Pulmonary artery endothelial cell (primary cell): Measurements from ENCODE around the gene GAS7. TPM values are rescaled to one million over a fixed set of nuclear protein-coding genes. Genes with fewer than 3 reads are reported as not detected.

ENCODE experiments used
- DNase-seq: peaks from one replicate; pipeline ENCODE4 v3.0.0-alpha.2; 2011; ENCODE audit warnings: low read depth, low spot score
- total RNA-seq: library from RNA; depleted of rRNA; stranded (reverse); fragments of >200 nt; gene quantifications from 2 replicates; pipeline ENCODE4 v1.2.3, GENCODE V29; 2014

GAS7 gene
- total RNA-seq, 1 donor from 2014 or later: not detected

DNA sequence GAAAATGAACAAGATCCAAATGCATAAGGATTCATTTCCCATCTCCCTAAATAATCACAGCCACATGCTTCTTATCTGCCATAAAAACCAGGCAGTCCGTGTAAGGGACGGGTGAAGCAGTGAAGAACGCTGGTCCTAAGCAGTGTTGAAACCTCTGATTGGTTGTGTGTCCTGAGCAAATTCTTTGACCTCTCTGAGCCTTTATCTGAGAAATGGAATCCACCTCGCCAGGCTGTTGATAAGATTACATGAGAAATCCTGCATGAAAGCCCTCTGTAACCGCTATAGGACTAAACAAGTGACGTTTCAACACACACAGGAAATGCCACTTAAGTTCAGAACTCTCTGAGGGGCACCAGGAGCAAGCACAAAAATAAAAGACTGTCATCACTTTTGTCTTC is 26.8 kb downstream of the GAS7 start:
- no peak for DNase-seq

DNA sequence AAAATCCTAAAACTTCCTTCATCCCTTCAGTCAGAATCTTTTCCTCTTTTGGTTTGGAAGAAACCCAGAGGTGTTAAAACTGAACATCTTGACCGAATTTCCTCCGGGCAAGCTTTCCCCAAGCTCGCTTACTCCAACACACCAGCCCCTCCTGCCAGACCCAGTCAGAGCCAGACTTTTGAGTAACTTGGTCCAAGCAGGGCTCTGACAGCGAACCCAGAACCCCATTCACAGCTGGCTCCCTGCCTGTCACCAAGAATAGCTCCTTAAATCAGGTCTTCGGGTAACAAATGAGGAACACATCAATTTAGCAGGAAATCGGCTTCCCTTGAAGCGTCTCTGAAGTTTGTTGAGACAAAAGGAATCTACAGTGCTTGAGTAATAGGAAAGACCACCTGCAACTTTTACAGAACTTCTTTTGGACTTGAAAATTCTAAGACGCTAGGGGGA is 27.3 kb downstream of the GAS7 start:
- no peak for DNase-seq

DNA sequence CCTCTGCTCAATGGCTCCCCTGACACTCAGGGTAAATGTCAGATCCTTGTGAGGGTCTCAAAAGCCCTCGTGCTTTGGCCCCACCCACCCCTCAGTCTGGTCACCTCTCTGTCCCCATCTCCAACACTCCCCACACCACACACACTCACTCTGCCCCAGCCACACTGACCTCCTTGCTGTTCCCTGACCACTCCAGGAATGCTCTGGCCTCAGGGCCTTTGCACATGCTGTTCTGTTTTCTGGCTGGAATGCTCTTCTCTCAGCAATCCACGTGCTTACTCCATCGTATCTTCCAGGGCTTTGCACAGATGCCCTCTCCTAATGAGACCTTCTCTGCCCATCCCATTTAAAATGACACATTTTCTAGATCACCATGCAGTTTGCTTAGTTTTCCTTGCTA is 28.2 kb downstream of the GAS7 start:
- no peak for DNase-seq

DNA sequence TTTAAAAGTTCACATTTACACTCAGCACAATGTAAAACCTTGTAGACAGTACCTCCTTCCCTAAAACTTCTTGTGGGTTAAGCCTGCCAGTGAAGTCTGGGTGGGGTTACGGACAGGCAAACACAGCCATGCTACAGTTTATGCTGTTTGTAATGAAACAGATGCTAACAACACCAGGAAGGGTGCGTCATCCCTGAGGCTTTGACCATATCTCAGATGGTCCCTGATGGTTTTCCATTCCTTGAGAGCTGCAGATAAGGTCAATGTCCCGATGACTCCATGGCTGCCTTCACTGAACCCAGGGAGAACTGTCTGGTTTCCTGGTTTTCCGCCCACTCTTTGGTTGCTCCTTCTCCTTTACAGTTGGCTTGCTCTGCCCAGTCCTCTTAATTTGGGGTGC is 29.1 kb downstream of the GAS7 start:
- DNase-seq: no peak

DNA sequence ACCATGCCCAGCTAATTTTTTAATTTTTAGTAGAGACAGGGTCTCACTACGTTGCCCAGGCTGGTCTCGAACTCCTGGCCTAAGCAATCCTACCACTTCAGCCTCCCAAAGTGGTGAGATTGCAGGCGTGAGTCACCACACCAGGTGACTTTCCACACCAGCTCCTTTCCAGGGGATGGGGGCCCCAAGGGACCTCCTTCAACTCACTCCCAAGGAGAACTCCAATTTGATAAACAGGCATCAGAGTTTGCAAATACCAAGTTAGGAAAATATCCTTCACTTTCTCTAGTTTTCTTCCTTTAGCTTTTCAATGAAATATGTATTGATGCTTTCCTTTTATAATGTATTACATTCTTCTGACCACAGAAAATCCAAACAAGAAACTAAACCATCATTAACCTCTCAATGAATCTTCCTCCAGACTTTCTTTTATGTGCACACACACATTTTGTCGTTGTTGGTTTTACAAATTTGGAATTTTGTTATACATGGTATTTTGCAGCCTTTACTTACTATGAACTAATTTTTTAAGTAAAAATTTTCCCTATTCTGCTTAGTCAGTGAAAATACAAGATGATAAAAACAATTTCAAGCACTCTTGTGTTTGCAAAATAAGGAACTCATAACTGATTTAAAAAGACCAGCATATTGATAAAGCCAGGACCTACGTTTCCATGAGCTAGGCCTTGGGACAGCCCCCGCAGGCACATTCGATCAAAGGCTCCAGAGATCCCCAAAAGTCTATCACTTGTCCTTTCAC is 32.0 kb downstream of the GAS7 start:
- no peak for DNase-seq

DNA sequence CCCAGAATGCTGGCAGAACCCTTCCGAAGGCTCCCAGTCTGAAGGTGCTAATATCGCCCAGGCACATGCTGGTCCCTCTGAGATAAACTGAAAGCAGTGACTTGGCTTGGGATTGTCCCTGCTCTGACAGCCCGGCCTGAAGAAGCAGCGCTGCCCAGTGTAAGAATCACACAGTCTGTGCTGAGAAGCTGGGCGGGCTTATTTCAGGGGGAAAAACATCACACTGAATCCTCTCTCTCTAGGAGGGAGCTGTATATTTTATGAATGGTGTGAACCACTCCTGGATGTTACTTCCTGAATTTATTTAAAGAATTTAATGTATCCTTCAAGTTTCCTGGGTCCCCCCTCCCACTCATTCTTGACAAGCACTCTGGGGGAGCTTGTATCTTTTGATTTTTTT is 36.3 kb downstream of the GAS7 start:
- DNase-seq: no peak

DNA sequence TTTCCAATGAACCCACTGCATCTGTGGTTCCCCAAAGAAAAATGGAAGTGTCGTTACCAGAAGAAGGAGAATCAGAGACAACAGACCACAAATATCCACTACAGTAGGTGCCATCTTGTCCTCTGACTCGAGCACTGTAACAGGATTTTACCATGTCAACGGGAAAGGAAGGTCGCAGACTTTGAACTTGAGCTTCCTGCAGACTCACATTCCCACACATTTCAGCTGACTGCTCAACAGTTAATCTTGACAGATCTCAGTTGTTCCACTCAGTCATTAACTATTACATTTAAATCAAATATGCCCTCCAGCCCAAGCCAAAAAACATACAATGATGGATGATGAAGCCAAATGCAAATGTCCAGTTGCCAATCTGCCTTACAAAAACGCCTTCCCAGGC is 37.0 kb downstream of the GAS7 start:
- no peak for DNase-seq

DNA sequence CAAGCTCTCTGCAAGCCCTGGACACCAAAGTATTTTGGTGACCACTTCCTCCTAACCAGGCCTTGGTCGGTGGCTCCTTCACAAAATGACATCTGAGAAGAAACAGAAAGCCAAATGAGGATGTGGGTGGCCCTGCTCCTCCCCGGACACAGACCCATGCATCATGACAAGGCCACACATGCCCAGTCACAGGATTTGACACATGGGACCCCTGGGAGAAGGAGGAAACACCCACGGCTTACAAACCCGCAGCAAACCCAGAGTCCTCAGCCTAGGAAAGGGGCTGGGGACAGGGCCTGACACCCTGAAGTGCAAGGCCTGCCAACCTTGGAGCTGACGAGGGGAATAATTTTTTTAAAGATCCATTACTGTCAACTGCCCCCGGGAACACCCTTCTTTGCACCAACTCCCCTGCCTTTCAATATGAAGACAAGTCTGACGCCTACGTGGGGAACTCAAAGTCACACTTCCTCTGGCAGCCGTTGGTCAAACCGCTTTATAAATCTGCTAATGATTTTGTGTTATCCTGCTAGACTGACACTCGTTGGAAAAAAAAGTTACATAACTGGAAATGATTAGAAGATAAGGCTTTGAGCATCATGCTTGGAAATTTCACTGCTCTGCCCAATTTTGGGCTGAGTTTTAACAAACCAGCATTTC is 41.3 kb downstream of the GAS7 start:
- no peak for DNase-seq

DNA sequence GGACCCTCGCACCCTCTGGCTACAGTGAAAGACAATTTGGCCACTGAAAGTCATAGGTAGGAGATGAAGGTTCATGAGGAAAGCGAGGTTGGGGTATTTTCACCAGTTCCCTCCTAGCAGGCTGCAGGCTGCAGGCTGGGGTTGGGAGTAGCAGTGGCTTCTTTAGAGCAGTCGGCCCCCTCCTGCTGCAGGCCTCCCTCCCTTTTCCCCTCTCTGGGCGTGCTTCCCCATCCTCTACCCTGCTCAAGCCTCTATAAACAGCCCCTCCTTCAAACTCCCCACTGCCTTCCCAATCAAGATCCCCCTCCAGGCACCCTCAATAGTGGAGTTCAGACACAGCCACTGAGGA is 41.8 kb downstream of the GAS7 start:
- no peak for DNase-seq

DNA sequence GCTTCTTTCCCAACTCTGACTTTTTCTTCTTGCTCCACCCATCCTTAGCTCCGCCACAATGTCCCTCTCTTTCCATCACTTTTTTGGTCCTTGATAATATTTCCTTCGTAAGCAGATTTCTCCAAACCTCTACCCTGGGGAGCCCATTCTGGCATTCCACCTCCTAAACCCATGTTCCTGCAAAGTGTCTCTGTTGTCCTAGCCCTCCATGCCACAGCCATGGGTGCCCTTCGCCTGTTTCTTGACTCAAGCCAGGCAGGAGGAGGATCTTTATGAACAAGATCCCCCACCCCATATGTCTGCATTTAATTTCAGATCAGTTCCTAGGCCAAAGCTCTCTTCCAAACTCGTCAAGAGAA is 42.4 kb downstream of the GAS7 start:
- no peak for DNase-seq

DNA sequence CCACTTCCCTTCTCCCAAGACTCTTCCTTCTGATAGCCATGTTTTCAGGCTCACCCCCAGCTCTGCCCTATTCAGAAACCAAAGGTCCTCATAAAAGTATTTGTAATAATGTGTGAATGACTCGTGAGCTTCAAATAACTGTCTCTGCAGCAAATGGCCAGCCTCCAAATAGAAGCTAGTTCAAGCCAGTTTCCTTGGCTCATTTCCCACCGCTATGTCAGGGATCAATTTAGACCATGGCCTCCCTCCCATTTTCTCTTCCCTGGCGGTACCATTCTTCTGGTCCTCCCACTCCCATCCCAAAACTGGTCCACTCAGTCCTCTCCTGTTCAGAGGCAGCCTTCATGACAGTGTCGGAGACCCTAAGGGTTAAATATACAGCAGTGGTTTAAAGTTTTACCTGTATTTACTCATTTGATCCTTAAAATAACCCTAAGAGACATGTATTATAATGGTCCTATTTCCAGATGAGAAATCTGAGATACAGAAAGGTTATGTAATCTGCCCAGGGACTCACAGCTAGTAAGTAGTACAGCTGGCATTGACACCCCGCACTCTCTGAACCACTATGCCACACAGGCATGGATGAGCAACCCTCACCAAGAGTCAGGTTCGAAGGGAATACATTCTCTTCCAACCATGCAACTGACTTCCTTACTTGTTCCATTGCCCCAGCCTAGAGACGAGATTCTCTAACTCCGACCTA is 42.9 kb downstream of the GAS7 start:
- no peak for DNase-seq

DNA sequence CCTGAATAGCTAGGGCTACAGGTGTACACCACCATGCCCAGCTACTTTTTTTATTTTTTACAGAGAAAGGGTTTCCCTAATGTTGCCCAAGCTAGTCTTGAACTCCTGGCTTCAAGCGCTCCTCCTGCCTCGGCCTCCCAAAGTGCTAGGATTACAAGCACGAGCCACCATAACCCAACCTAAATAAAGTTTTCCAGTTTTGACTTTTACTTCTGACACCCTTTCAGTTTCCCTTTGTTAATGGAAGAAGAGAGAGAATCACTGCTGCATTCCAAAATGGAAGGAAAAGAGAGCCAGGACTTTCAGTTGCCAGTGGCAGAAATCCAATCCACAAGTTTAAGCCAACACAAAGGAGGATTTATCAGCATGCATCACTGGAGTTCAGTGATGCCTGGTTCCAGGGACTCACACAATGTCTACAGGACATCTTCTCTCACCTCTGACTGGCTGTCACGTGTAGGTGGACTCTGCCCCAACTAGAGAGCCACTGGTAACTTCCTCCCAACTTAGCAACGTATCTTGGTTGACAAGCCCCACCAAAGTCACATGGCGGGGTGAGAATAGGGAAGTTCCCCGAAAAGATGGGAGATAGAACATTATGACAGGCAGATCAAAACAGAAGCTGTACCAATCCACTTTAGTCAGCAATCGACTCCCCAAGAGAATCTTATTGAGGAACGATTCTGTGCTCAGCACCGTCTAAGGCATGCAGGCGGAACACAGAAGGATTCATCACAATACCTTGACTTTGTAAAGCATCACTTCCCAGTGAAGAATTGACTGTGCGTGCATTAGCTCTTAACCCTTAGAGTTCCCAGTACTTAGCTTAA is 46.5 kb downstream of the GAS7 start:
- no peak for DNase-seq

DNA sequence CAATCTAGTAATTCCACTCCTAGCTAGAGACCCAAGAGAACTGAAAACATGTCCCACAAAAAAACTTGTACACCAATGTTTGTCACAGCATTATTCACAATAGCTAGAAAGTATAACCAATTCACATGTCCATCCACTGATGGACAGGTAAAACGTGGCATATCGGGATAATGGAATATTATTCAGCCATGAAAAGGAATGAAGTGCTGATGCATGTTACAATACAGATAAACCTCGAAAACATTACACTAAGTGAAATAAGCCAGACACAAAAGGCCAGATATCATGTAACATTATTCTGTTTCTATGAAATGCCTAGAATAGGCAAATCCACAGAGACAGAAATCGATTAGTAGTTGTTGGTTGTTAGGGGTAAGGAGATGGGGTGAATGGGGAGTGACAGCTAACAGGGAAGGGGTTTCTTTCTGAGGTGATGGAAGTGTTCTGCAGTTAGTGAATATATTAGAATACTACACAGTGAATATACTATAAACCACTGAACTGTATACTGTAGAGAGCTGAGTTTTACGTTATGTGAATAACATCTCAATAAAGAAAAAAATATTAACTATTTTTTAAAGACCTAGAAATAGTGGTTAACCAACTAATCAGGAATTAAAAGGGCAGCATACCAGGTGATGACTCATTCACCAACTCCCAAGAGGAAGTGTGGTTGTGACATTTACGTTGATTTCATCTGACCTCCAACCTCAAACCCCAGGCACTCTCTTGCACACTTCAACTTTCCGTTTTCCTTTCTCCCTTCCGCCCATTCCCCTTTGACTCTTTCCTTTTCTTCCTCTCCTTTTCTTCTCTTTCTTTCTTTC is 48.6 kb downstream of the GAS7 start:
- no peak for DNase-seq

DNA sequence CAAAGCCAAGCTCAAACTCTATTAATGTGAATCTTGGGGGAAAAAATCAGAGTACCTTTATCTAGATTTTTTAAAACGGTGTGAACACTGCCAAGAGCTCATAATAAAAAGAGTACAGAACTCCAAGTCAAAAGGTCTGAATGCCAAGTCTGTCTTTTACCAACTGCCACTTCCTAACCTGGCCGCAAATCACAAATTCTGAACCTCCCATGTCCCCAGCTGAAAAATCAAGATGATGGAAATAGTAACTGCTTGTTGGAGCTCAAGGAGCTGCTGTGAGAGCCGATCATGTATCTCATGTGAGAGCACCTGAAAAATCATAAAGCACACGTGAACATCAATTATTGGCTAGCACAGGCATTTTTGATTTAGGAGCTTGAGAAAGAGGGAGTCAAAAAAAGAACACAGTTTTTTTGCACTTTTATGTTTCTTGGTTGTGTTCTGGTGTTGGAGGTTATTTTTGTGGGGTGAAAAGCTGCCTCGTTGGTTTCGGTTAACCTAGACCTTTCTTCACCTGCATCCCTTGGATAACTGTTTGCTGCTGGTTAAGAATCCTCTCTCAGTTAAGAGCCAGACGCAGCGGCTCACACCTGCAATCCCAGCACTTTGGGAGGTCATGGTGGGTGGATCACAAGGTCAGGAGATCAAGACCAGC is 50.5 kb downstream of the GAS7 start:
- DNase-seq: no peak

DNA sequence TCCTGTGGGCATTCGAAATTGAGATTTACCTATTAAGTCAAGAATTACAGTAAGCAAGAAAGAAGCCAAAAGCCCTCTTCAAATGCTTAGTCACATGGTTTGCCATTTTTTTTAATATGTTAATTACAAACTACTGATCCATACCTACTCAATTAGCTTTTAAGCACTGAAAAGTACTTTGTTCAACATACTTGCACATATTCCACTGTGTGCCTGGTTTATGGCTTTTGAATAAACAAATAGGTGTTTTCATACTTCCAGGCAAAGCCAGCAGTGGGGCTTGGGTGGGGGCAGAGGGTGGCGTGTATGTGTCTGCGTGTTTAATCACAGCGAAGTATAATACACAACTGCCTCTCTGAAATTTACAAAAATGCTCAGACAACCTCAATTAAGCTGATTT is 51.4 kb downstream of the GAS7 start:
- no peak for DNase-seq

DNA sequence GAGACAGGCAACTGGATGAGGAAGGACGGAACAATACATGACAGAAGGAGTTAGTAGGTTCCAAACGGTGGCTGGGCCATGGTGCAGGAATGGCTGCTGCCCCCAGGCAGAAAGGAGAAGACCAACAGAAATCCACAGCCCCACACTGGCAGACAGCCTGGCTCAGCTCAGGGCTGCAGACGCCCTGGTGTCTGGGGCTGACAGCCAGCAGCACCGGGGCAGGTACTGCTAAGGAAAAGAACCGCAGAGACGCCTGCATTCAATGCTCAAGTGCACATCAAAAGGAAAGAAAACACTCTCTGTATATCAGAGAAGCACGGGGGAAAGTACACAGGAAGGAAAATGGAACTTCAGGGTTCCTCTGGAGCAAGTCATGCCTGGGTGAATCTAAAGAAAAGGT is 53.4 kb downstream of the GAS7 start:
- no peak for DNase-seq

DNA sequence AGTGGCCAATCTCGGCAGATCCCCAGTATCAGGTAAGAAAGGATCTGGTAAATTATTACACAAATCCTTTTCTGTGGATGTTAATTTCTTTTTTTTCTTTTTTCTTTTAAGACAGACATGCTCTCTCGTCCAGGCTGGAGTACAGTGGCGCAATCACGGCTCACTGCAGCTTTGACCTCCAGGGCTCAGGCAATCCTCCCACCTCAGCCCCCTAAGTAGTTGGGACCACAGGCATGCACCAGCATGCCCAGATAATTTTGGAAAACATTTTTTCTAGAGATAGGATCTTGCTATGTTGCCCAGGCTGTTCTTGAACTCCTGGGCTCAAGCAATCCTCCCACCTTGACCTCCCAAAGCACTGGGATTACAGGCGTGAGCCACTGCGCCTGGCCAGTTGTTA is 54.0 kb downstream of the GAS7 start:
- DNase-seq: no peak

DNA sequence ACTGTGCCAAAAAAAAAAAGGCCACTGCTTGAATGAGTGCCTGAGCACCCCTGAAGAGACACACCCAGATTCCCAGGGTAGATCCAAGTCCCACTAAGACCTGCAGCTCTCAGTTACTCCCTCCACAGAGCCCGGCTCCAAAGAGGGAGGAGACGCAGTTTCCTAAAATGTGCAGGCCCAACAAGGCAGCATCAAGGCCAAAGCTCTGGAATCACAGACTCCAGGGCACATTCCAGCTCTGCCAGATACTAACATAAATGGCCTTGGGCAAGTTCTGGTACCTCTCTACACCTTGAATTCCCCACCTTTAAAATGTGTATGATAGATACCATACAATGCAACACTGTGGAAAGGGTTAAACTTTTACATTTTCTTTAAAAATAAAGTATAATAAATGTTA is 57.0 kb downstream of the GAS7 start:
- no peak for DNase-seq

DNA sequence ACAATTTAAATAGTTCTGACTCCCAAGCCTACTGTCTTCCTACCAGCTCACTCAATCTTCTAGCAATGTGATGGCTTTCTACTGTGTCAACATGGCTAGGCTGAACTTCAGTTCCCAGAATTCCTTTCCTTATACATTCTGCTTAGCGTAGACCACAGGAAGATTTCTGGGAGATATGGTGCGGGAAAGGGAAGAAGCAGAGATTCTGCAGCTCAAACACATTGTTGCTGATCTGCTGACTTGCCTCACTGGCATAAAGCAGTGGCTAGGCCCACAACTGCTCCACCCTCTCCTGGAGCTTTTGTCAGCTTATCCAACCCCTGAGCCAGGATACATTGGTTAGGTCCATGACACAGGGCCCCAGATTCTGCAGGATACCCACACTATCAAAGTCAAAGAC is 58.8 kb downstream of the GAS7 start:
- DNase-seq: no peak

DNA sequence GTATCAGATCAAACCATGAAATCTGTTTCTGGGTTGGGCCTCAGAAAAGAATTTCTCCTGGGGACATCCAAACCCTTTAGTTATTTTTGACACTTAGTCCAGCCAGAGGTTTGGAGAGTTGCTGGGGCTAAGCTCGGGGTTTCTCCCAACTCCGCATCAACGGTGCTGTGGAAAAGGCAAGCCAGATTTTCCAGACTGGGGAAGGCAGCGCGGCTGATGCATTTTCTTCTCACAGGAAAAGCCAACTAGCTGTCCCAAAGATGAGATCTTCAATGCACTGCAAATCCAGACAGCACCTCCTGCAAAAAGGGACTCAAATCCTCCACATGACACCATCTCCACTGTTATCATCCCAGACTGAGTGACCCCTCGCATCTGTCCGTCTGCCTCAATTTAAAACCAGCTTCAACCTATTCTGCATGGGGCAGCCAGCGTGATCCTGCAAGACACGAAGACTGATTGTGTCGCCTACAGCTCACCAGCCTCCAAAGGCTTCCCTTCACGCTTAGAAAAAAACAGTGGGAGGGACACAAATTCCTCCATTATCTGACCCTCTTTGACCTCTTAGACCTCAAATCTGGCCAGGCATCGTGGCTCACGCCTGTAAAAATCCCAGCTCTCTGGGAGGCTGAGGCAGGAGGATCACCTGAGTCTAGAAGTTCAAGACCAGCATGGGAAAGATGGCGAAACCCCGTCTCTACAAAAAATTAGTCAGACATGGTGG is 62.0 kb downstream of the GAS7 start:
- DNase-seq: no peak
